ENCODE results near the gene ERBIN.

The ERBIN gene

DNA sequence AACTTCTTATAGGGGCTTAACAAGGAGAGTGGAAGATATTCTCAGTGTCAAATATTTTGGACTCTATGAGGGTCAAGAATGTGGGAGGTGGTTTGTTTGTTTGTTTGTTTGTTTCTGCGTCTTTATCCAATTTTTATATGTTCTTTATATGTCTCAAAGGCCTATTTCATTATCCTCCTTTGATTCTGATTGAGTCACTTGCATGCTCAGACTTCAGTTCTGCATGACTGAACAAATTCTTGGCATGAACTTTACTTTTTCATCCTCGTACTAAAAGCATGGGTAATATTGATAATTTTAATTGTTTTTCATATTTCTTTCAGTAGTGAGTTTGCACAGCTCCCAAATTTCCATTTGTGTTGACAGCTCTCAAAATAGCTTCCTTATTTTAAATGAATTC is 19.2 kb upstream of the ERBIN start:
- TF ChIP-seq GATA2 (IDR thresholded peaks at IDR 0.05; ENCODE audit: low read depth, low read length) = no peak
- TF ChIP-seq GATA3 (IDR thresholded peaks at IDR 0.05; ENCODE audit: low read depth, low read length) = no peak

GRCh38 chr5:65910711-65911110 is 15.7 kb upstream of the ERBIN start:
- TF ChIP-seq GATA3 (IDR thresholded peaks at IDR 0.05; ENCODE audit: low read depth, low read length) (no peak), GATA2 (IDR thresholded peaks at IDR 0.05; ENCODE audit: low read depth, low read length) (no peak)

DNA sequence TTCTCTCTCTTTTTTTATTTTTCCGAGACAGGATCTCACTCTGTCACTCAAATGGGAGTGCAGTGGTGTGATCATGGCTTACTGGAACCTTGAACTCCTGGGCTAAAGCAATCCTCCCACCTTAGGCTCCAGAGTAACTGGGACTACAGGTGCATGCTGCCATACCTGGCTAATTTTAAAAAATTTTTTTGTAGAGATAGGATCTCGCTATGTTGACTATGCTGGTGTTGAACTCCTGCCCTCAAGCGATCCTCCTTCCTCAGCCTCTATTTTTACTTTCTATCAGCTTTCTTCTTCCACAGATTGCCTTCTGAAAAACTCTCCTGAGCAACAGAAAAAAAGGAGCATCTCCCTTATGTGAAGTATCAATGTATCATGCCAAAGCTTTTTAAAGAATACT is 14.1 kb upstream of the ERBIN start:
- no peak for TF ChIP-seq GATA3 (IDR thresholded peaks at IDR 0.05; ENCODE audit: low read depth, low read length)

DNA sequence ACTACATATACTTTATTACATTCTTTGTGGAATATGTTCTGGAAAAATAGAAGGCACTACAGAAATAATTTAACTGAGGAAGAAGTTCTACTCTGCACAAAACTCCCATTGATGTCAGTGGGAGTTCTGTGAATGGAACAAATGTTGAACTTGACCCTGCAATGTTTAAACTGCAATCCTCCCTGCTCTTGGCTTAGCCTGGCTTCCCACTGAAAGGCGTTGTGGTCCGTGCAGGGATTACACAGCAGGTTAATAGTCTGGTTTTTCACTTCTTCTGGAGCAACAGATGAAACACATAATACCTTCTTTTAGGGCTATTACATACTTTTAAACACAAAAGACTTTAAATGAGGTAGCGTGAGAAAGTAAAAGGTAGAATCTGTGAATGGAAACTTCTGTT is 12.9 kb upstream of the ERBIN start:
- TF ChIP-seq GATA2 (IDR thresholded peaks at IDR 0.05; ENCODE audit: low read depth, low read length) = no peak
- no peak for TF ChIP-seq GATA3 (IDR thresholded peaks at IDR 0.05; ENCODE audit: low read depth, low read length)

DNA sequence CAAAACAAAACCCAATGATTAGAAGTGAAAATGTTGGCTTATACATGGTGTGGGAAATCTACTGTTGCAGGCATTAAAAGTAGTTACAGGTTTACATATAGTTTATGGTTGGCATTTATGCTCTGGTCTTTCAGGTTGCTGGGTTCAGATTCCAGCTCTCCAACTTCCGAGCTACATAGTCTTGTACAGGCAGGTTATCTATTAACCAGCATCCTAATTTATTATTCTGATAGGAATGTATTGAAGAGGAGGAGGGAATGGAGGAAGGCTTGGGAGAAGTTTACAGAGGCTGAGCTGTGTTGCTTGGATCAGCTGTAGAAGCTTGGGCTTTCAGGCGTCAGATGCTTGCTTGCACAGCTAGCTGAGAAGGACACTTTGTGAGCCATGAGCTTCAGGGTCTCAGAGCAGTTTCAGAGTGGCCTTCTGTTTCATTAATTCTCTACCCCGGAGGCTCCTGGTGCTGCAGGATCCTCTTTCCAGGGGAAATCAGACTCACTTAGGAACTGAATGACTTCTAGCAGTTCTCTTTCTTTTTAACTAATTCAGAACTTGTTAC is 11.7 kb upstream of the ERBIN start:
- TF ChIP-seq GATA2 (IDR thresholded peaks at IDR 0.05; ENCODE audit: low read depth, low read length) = no peak
- no peak for TF ChIP-seq GATA3 (IDR thresholded peaks at IDR 0.05; ENCODE audit: low read depth, low read length)

DNA sequence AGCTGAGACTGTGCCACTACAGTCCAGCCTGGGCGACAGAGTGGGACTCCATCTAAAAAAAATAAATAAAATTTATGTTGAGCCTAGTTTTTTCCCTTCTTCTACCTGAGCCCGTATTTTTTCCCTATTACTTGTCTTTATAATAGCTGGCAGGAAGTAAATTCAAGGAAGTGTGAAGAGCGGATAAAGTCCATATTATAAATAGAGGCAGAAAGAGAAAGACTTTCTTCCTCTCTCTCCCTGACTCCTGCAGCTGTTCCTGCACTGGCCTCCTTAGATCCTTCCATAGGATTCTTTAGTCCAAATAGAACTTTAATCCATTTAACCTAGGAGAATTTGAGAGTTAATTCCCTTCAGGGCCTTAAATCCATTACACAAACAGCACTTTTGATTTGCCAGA is 10.3 kb upstream of the ERBIN start:
- TF ChIP-seq GATA2 (IDR thresholded peaks at IDR 0.05; ENCODE audit: low read depth, low read length) = no peak
- TF ChIP-seq GATA3 (IDR thresholded peaks at IDR 0.05; ENCODE audit: low read depth, low read length) = no peak

- TF ChIP-seq GATA3 (IDR thresholded peaks at IDR 0.05; ENCODE audit: low read depth, low read length) (no peak), GATA2 (IDR thresholded peaks at IDR 0.05; ENCODE audit: low read depth, low read length) (no peak)
These were observed 9.7 kb upstream of the ERBIN start for GRCh38 chr5:65916636-65917035.

GRCh38 chr5:65919773-65920172 is 6.6 kb upstream of the ERBIN start:
- TF ChIP-seq GATA3 (IDR thresholded peaks at IDR 0.05; ENCODE audit: low read depth, low read length) (no peak), GATA2 (IDR thresholded peaks at IDR 0.05; ENCODE audit: low read depth, low read length) (no peak)

- TF ChIP-seq GATA3 (IDR thresholded peaks at IDR 0.05; ENCODE audit: low read depth, low read length) (no peak), GATA2 (IDR thresholded peaks at IDR 0.05; ENCODE audit: low read depth, low read length) (no peak)
These were observed 3.0 kb upstream of the ERBIN start for GRCh38 chr5:65923339-65923738.

GRCh38 chr5:65924366-65925043 is 1.9 kb upstream of the ERBIN start:
- TF ChIP-seq GATA2 (IDR thresholded peaks at IDR 0.05; ENCODE audit: low read depth, low read length) (no peak), GATA3 (IDR thresholded peaks at IDR 0.05; ENCODE audit: low read depth, low read length) (no peak)

DNA sequence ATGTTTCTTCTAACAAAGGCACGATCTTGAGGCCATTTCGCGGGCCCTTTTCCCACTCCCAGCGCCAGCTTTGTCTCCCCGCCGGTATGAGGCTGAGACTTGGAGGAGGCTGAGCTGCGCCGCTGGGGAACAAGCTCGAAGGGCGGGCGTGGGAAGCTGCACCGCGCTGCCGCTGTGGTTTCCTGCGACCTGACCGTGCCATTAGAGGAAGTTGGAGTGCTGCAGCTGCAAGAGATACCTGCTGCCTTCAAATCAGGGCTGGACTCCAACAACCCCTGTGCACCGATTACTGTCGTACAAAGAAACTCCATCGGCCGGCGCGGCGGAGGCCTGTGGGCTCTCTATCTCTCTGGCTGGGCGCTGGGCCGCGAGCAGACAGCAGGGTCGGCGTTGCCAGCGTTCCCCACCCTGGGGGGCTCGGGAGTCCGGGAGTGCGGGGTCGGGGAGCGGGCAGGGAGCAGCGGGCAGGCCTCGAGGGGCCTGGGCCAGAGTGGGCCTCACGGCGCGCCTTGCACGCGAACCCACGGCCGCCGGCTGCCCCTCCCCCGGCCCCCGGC is 1.3 kb upstream of the ERBIN start:
- no peak for TF ChIP-seq GATA2 (IDR thresholded peaks at IDR 0.05; ENCODE audit: low read depth, low read length)
- no peak for TF ChIP-seq GATA3 (IDR thresholded peaks at IDR 0.05; ENCODE audit: low read depth, low read length)

- no peak for TF ChIP-seq GATA3 (IDR thresholded peaks at IDR 0.05; ENCODE audit: low read depth, low read length)
- TF ChIP-seq GATA2 (IDR thresholded peaks at IDR 0.05; ENCODE audit: low read depth, low read length) = no peak
These were observed 637 bp upstream of the ERBIN start for GRCh38 chr5:65925601-65926275.

DNA sequence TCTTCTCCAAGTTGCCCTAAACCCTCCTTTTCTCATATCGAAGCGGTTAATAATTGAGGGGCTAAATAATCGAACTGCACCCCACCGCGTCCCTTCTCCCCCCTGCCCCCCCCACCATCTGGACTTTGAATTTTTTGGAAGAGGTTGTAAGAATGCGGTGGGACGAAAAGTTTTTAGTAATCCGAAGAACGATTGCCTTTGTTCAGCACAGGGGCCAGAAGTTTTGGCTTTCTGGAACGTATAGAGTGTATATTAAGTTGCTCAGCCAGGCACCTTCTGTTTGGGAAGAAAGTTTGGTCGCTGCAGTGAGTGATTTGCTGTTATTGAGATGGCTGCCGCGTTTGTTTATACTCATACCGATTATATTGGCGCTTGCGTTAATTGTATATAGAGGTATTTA is 518 bp downstream of the ERBIN start:
- TF ChIP-seq GATA3 (IDR thresholded peaks at IDR 0.05; ENCODE audit: low read depth, low read length) (no peak), GATA2 (IDR thresholded peaks at IDR 0.05; ENCODE audit: low read depth, low read length) (no peak)

DNA sequence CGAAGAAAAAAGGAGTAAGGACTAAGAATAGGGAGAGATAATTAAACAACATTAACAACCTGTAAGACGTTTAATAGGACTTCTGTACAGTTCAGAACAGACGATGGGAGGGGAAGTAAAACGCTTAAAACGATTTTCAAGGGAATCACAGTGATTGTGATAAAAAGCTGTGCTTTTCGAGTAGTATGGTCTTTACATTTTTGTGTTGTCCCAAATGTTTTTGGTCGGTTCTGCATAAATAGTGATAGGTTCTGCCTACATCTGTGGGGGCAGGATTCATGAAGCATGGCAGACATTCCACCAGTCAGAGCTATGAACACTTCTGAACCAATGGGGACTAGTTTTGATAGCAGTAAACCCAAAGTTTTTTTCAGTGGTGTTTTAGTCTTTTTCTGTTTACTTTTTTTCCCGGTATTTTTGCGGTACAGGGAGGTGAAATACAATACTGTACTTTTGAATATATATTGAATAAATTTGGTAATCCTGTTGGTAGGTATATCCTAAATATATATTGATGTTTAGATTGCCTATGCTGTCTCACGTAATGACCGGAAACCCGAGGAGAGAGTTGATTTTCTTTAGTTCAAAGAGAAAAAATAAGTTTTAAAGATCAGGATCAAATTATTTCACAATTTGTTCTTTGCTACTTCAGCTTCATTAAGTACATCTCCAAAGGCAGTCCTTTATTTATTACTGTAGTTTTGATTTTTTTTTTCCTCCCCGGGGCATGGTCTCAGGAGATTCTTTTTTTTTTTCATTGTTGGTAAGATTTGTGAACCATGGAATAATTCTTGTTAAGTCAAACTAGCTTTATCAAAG is 1.3 kb downstream of the ERBIN start:
- TF ChIP-seq GATA3 (IDR thresholded peaks at IDR 0.05; ENCODE audit: low read depth, low read length) = no peak
- no peak for TF ChIP-seq GATA2 (IDR thresholded peaks at IDR 0.05; ENCODE audit: low read depth, low read length)

Data from SH-SY5Y (cell line).